HepG2 (cell line): ENCODE results near the gene LUZP2.

Source experiments
- ARNT ChIP-seq: fragments of 450-650 bp; IDR thresholded peaks from 2 replicates; pipeline ENCODE4 v1.6.1; 2017
- ATF7 ChIP-seq, 2 experiments: fragments of 450-650 bp in 1 of 2; sonication (generic) in 1 of 2; formaldehyde crosslinking in 1 of 2; IDR thresholded peaks; 2 replicates each; pipeline versions ENCODE4 v1.4.0 to v1.6.1; 2016 to 2020; ENCODE audit warnings: antibody characterized with exemption in 1 of 2, mild to moderate bottlenecking in 1 of 2, missing genetic modification reagents in 1 of 2
- BRF2 ChIP-seq: sonication (generic); formaldehyde crosslinking; IDR thresholded peaks from 2 replicates; pipeline ENCODE4 v1.8.1; 2022; ENCODE audit warnings: mild to moderate bottlenecking, missing genetic modification reagents
- CBX5 ChIP-seq: sonication (generic); formaldehyde crosslinking; IDR thresholded peaks from 2 replicates; pipeline ENCODE4 v1.4.0; 2020; ENCODE audit warnings: missing genetic modification reagents, borderline replicate concordance
- DNMT3B ChIP-seq: conservative IDR thresholded peaks from 2 replicates; pipeline ENCODE4 v1.6.1; 2016; ENCODE audit warnings: missing biosample characterization, control low read depth
- FOSL1 ChIP-seq: sonication (generic); formaldehyde crosslinking; IDR thresholded peaks from 2 replicates; pipeline ENCODE4 v1.9.0; 2021; ENCODE audit warnings: missing genetic modification reagents, borderline replicate concordance
- JUNB ChIP-seq: sonication (generic); formaldehyde crosslinking; IDR thresholded peaks from 2 replicates; pipeline ENCODE4 v1.8.0; 2022; ENCODE audit warnings: missing genetic modification reagents, mild to moderate bottlenecking, borderline replicate concordance
- MAX ChIP-seq: IDR thresholded peaks from 2 replicates; pipeline ENCODE4 v1.6.1; 2012; ENCODE audit warnings: inconsistent platforms
- POLR2A ChIP-seq, 2 experiments: IDR thresholded peaks; 2 replicates each; pipeline ENCODE4 v1.6.1; 2011; ENCODE audit warnings: low read depth in 2 of 2, low read length in 2 of 2, mild to moderate bottlenecking in 1 of 2, moderate library complexity in 1 of 2; ENCODE audit not compliant: insufficient read depth in 1 of 2
- RAD21 ChIP-seq: fragments of 450-650 bp; formaldehyde crosslinking; IDR thresholded peaks from 2 replicates; pipeline ENCODE4 v1.5.0; 2020; ENCODE audit warnings: mild to moderate bottlenecking
- SCMH1 ChIP-seq: sonication (generic); formaldehyde crosslinking; IDR thresholded peaks from 2 replicates; pipeline ENCODE4 v1.9.0; 2021; ENCODE audit warnings: missing genetic modification reagents, mild to moderate bottlenecking, borderline replicate concordance
- ZNF274 ChIP-seq: sonication (generic); formaldehyde crosslinking; IDR thresholded peaks from 2 replicates; pipeline ENCODE4 v1.5.1; 2020; ENCODE audit warnings: mild to moderate bottlenecking, missing genetic modification reagents
- TF ChIP-seq, protein P1 (sequence below): sonication (generic); formaldehyde crosslinking; IDR thresholded peaks from 2 replicates; pipeline ENCODE4 v1.5.0; 2020; ENCODE audit warnings: mild to moderate bottlenecking, missing genetic modification reagents, moderate library complexity
- TF ChIP-seq, protein P2 (sequence below): sonication (generic); formaldehyde crosslinking; IDR thresholded peaks from 2 replicates; pipeline ENCODE4 v1.8.1; 2022; ENCODE audit warnings: low read depth, mild to moderate bottlenecking, missing genetic modification reagents

GRCh38 chr11:24819863-24820434, 323.1 kb downstream of the LUZP2 start:
- TF ChIP-seq RAD21 (CRISPR knock-in tag) (no peak), ZNF274 (no peak), MAX (no peak), CBX5 (no peak), DNMT3B (CRISPR knock-in tag) (no peak), ATF7 (IDR thresholded peaks at IDR 0.05) (no peak), ATF7 (CRISPR knock-in tag; IDR thresholded peaks at IDR 0.05) (no peak), ARNT (no peak), JUNB (CRISPR knock-in tag) (no peak), SCMH1 (CRISPR knock-in tag) (no peak), POLR2A (IDR thresholded peaks at IDR 0.05; ENCODE audit: insufficient read depth in 1 of 2, low read depth in 2 of 2, low read length in 2 of 2) (no peak), BRF2 (CRISPR knock-in tag) (no peak), FOSL1 (CRISPR knock-in tag) (no peak)
- TF ChIP-seq, protein P1, sequence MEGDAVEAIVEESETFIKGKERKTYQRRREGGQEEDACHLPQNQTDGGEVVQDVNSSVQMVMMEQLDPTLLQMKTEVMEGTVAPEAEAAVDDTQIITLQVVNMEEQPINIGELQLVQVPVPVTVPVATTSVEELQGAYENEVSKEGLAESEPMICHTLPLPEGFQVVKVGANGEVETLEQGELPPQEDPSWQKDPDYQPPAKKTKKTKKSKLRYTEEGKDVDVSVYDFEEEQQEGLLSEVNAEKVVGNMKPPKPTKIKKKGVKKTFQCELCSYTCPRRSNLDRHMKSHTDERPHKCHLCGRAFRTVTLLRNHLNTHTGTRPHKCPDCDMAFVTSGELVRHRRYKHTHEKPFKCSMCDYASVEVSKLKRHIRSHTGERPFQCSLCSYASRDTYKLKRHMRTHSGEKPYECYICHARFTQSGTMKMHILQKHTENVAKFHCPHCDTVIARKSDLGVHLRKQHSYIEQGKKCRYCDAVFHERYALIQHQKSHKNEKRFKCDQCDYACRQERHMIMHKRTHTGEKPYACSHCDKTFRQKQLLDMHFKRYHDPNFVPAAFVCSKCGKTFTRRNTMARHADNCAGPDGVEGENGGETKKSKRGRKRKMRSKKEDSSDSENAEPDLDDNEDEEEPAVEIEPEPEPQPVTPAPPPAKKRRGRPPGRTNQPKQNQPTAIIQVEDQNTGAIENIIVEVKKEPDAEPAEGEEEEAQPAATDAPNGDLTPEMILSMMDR (CRISPR knock-in tag) = no peak
- TF ChIP-seq, protein P2, sequence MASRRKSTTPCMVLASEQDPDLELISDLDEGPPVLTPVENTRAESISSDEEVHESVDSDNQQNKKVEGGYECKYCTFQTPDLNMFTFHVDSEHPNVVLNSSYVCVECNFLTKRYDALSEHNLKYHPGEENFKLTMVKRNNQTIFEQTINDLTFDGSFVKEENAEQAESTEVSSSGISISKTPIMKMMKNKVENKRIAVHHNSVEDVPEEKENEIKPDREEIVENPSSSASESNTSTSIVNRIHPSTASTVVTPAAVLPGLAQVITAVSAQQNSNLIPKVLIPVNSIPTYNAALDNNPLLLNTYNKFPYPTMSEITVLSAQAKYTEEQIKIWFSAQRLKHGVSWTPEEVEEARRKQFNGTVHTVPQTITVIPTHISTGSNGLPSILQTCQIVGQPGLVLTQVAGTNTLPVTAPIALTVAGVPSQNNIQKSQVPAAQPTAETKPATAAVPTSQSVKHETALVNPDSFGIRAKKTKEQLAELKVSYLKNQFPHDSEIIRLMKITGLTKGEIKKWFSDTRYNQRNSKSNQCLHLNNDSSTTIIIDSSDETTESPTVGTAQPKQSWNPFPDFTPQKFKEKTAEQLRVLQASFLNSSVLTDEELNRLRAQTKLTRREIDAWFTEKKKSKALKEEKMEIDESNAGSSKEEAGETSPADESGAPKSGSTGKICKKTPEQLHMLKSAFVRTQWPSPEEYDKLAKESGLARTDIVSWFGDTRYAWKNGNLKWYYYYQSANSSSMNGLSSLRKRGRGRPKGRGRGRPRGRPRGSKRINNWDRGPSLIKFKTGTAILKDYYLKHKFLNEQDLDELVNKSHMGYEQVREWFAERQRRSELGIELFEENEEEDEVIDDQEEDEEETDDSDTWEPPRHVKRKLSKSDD (CRISPR knock-in tag) = no peak
